Stimulated activated CD4-positive, alpha-beta T cell treated with anti-CD3 and anti-CD28 coated beads, Interleukin-12 subunit alpha, Interleukin-12 subunit beta, amount 100 ng/mL, for 24 hours (primary cell): Measurements from ENCODE around the gene C12orf57.
A peak's percentile ranks its signal among the peaks of the same experiment; 100 is the strongest.

ENCODE experiments used
- DNase-seq, 2 experiments: peaks; one replicate each; pipeline ENCODE4 v3.0.0-alpha.2; 2020; ENCODE audit warnings: low read depth in 2 of 2

C12orf57 gene

GRCh38 chr12:6937481-6938352 is 6.1 kb upstream of the C12orf57 start:
- peak; percentile 86 to 92 for DNase-seq

- DNase-seq: no peak
These were observed 5.2 kb upstream of the C12orf57 start for GRCh38 chr12:6938353-6939190.

GRCh38 chr12:6939191-6939540 is 4.7 kb upstream of the C12orf57 start:
- DNase-seq: no peak

- no peak for DNase-seq
These were observed 2.6 kb upstream of the C12orf57 start for GRCh38 chr12:6941267-6941666.

GRCh38 chr12:6941782-6942181 is 2.0 kb upstream of the C12orf57 start:
- no peak for DNase-seq

- no peak for DNase-seq
These were observed 1.5 kb upstream of the C12orf57 start for GRCh38 chr12:6942331-6942665.

- DNase-seq: no peak
These were observed 467 bp upstream of the C12orf57 start for GRCh38 chr12:6943389-6943721.

GRCh38 chr12:6944381-6945186 is 762 bp downstream of the C12orf57 start:
- DNase-seq: peak; percentile 78 to 88

GRCh38 chr12:6945613-6946012 is 1.8 kb downstream of the C12orf57 start:
- DNase-seq: no peak

- DNase-seq: peak in 1 of 2 experiments; percentile 75
These were observed 2.5 kb downstream of the C12orf57 start for GRCh38 chr12:6946033-6946919.

- no peak for DNase-seq
These were observed 3.1 kb downstream of the C12orf57 start for GRCh38 chr12:6946920-6947374.

GRCh38 chr12:6947615-6948014 is 3.8 kb downstream of the C12orf57 start:
- DNase-seq: no peak

GRCh38 chr12:6948873-6949594 is 5.2 kb downstream of the C12orf57 start:
- no peak for DNase-seq

- no peak for DNase-seq
These were observed 6.6 kb downstream of the C12orf57 start for GRCh38 chr12:6950401-6950801.

- DNase-seq: peak in 1 of 2 experiments; percentile 59
These were observed 7.2 kb downstream of the C12orf57 start, which contains the start of gene PTPN6 for GRCh38 chr12:6950811-6951540. Gene PTPN6 (plus strand): TSS chr12:6951356. CDS start chr12:6951513, 157 bp downstream.

GRCh38 chr12:6951551-6952120 is 7.8 kb downstream of the C12orf57 start:
- no peak for DNase-seq

- no peak for DNase-seq
These were observed 8.5 kb downstream of the C12orf57 start for GRCh38 chr12:6952121-6952862.

GRCh38 chr12:6952863-6953441 is 9.1 kb downstream of the C12orf57 start:
- DNase-seq: no peak
